ENCODE measurements around the gene FARP2.
"Not testable (repeated sequence)": the region's sequence is repeated elsewhere in the genome, so short reads cannot be mapped to it uniquely, and the experiment has no call there.

FARP2 gene

DNA sequence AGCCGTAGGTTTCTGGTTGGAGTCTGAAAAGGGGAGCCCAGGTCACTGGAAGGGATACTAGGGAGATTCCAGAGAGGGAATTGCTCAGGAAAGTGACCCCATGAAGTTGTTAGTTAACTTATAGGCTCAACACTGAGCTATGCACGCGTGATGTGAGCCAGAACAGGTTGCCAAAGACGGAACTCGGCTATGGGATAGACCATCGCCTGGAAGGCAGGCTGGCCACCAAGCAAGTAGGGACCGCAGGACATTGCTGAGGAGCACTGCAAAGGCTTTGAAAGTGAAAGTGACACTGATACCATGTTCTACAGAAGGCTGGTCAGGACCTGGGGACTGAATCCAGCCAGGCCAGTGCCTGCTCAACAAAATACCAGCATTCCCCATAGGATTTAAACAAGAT is 7.3 kb downstream of the FARP2 start:
- DNase-seq: no peak

DNA sequence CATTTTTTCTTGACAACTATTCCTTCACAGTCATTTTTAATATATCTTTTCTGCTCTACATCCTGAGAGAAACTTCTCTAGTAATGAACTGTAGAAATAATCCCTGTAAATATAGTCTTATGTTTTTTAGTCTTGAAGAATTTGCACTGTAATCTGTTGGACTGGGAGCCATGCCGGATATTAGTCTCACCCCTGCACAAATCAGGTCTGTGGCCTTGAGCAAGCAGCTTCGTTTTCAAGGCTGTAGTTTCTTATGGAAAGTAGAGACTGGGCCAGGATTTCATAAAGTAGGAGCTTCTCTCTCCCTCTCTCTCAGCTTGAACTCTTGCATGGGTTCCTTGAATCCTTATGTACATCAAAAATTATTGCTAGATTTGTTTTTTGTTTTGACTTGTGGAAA is 8.7 kb downstream of the FARP2 start:
- DNase-seq: no peak

DNA sequence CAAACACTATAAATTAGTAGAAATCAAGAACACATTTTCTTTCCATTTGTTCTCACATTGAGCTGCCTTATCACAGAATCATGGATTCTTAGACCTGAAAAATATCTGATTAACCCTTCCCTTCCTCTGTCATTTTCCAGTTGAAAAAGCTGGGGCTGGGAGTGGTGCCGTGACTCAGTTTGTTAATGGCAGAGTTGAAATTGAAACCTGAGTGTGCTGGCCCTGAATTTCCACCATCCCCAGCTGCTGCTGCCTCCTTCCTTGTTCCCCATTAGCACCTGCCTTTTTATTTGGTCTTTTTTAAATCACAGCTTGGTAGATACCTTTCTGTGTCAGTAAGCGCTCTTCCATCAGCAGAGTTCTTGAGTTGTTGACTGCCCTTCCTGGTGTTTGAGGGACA is 10.6 kb downstream of the FARP2 start:
- DNase-seq: no peak

DNA sequence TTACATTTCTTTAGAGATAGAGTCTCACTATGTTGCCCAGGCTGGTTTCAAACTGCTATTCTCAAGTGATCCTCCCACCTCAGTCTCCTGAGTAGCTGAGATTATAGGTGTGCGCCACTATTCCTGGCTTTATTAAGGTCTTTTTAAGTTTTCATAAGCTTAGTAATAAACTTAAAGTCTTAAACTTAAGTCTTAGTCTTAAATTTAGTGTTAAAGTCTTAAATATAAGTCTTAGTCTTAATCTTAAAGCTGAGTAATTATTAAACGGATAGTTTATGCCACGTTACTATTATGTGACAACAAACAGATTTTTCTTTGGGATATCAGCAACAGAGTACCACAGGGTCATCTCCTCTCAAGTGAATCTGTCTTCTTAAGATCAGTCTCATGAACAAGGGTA is 12.6 kb downstream of the FARP2 start:
- DNase-seq: no peak

DNA sequence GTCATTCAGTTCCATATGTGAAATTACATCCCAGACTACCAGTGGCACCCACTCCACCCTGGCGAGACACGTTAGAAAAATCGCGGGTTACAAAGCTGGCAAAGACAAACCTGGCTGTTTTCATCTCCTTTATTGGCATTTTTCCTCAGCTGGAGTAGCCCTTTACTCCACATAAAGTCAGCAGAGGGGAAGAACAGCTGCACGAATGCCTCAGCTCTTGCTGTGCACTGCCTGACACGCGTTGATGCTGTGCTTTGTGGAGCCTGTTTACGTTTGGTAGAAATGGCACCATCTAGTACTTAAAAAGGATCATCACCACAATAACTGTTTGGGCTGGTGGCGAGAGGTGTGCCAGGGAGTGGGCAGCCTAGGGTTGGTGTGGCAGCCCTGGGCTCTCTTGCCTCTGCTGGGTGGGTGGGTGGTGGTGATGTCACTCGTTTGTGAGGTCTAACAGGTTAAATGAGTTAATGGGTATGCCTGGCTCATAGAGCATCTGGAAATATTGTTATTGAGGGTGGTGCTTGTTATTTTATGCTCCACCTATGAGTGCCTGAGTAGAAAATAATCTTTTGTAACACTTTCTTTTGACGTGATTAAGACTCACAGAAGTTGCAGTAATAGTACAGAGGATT is 16.4 kb downstream of the FARP2 start:
- peak in 2 of 51 donors; percentile 7 to 34 for DNase-seq

DNA sequence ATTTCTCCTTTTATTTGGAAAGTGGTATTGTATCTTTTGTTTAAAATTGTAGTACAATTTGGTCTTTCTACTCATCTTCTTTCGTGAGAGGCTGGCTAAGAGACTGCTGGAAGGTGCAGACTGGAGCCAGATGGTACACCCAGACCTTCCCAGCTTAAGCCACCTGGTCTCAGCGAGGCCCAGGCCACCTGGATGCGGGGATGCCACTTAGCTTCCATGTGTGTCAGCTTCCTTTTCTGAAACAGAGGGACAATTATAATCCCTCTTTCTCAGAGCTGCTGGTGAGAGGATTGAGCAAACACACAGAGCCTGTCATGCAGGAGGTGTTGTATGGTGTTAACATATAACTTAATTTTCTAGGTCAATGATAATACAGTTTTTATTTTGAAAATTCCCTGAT is 17.4 kb downstream of the FARP2 start:
- no peak for DNase-seq

DNA sequence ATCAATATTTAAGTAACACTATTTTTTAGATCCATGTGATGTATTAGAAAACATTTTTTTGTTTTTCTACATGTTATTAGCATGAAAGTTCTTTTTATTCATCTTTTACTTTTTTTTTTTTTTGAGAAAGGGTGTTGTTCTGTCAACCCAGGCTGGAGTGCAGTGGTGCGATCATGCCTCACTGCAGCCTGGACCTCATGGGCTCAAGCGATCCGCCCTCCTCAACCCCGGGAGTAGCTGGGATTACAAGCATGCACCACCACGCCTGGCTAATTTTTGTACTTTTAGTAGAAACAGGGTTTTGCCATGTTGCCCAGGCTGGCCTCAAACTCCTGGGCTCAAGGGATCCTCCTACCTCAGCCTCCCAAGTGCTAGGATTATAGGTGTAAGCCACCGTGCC is 17.8 kb downstream of the FARP2 start:
- DNase-seq: not testable (repeated sequence)

DNA sequence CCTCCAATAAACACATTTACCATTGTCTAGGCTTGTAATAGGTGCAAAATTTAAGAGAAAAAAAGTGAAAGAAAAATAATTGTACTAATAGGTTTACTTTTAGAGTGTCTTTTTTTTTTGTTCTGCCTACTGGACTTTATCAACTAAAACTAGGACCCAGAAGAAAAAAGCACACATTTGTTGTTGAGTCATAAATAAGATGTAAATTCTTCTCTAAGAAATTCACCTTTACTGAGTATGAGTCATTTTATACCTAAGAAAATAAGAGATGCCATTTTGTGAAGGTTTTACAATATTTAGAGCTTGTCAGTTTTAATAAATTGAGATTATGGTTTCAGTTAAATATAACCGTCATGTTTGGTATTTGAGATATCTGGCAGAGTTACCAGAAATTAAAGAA is 19.2 kb downstream of the FARP2 start:
- DNase-seq: no peak

DNA sequence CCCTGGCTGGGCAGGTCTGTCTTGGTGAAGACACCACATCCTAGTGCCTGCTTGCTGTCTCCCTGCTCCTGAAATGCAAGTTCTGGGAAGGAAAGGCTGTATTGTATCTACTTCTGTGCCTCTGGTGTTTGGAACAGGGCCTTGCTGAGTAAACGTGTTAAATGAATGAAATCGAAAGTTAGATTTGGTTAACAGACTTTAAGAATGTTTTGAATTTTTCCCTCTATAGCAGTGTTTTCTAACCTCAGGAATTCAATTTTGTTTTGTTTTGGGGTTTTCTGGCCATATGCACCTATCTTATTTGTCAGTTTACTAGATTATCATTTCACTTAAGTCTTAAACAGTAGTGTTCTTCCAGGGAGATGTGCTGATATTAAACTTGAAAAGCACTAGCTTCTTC is 20.7 kb downstream of the FARP2 start:
- no peak for DNase-seq

DNA sequence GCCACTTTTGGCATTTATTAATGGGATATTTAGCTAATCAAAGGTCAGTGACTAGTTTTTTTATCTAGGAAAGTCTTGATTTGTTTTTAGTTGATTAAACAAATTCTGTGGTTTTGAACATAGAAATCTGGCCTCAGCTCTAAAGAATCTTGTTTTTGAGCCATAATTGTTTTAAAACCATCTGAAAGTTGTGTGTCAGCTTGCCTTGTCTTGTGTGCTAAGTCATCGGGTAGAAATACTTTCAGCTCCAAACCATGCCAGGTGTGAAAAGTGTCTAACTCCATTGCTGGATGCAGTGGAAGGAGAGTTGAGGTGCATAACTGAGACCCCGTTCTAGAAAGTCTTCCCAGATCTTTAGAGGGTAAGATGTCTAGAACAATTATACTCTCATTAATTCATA is 22.7 kb downstream of the FARP2 start:
- DNase-seq: no peak

DNA sequence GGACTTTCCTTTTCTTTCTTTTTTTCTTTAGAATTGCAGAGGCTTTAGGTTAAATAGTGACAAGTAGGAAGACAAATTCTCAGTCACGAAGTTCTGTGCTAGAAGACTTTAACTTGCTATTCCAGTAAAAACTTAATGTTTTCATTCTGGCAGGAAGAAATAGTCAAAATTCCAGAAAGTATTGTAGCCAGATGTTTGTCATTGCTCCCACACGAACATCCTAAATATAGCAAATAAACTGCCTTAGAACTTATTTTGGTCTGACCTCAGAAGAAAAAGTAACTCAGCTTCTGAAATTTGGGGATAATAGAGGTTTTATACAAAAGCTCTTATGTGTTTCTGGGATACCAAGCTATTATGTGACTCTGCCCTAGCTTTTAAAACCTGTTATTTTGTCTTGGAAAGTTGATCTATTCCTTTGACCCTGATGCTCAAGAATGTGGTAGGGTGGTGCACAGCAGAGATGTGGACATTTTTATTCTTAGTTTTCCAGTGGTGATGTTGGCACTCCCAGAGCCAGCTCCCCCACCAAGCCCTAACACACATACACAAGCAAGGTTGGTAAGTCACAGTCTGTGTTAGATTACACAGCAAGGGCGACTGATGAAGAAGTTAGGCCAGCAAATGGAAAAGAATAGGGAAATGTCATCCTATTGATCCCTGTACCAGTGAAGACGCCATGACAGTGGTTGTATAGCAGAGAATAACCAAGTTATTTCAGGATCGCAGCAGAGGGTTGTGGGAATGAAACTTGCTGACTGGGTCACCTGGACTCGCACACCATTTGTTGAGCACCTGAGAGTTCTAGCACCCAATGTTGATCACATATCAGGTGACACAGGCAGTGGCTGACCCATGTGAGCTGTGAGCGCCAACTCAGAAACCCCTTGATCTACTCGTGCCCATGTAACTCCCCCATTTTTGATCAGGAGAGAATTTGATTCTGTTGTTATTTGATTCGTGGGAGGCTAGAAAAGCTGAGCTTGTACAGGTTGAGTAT is 23.7 kb downstream of the FARP2 start:
- DNase-seq: no peak

DNA sequence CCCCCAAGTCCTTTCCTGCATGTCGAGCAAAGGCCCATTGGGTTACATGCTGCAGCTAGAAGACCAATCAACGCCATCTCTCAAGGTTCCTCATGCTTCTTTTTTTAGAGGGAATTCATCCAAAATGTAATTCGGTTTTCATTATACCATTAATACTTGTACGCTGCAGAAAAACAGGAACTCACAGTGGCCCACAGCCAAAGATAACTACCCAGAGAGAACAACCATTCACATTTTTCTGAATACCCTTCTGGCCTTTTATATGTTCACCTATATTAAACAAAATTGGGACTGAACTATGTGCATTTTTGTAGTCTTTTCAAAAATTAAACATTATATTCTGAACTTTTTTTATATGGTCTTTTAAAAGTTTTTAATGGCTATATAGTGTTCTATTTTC is 25.8 kb downstream of the FARP2 start:
- DNase-seq: no peak

DNA sequence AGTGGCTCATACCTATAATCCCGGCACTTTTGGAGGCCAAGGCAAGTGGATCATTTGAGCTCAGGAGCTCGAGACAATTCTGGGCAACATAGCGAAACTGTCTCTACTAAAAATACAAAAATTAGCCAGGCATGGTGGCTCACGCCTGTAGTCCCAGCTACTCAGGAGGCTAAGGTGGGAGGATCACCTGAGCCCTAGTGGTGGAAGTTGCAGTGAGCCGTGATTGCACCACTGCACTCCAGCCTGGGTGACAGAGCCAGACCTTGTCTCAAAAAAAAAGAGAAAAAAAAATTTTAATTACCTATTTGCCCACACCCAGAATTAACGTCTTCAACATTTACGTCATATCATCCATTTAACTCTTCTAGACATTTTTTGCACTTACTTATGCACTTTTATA is 29.4 kb downstream of the FARP2 start:
- not testable (repeated sequence) for DNase-seq

DNA sequence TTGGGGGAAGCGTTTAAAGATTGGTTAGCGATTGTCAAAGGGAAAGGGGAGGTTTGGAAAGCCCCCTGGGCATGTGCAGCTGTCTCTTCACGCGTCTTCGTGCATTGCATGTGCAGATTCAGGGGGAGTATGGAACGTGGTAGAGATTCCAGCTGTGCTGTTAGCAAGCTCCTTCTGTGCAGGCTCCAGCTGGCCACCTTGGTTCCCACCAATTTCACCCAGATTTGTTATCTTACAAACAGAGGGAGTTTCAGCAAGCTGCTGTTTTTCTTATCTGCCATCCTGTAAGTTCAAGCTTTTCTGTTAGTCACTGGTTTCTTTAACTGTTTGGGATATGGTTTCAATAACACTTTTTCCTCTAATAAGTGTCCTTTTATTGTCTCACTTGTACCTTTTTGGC is 30.4 kb downstream of the FARP2 start:
- DNase-seq: no peak

DNA sequence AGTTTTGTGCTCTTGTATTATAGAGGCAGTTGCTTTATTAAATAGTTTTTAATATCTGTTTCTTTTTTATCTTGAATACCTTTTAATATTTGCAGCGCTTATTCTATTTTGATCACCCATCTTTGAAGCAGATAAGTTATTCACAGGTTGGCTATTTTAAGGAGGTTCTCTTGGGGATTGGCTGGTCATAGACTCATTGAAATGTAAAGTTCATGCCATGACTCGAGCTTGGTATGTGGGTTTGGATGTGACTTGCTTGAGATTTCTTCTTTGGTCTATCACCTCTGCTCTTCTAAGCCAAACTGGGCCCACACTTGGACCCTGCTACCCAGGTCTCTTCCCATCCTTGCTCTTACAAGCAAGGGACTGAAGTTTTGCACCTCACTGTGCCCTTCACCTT is 33.6 kb downstream of the FARP2 start:
- no peak for DNase-seq

DNA sequence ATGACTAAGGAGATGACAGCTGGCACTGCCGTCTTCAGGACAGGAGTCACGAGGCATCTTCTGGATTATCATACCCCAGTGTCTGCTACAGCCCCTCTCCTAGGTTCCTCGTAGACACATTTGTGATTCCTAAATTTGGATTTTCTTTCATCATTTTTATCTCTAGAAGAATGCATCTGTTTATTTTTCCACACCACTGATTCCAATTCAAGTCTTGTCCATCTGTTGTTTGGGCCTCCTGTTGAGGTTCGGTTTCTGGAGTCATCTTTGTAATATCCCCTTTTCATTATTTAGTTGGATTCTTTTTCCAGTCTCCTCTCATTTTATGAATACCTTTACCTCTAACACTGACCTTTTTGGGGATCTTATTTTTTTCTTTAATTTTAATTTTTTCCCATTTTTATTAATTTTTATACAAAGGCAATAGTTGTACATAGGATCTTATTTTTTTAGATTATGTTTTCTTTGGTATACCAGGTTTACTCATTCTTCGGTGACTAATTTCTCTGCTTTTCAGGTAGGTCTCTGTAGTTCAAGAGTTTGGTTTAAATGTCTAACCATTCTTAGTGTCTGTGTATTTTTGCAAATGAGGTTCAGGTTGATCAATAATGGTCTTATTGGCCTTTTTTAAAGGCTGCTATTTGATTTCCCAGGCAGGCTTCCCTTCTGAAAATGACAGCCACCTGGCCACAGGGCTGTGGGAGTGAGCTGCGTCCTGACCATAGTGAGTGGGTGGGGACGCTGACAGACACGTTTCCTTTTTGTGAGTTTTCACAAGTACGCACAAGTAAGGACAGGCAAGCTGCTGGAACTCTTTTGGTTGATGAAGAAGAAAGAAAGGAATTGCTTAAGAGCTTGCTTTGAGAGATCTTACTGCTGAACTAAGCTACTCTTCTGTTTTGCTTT is 34.5 kb downstream of the FARP2 start:
- DNase-seq: no peak

DNA sequence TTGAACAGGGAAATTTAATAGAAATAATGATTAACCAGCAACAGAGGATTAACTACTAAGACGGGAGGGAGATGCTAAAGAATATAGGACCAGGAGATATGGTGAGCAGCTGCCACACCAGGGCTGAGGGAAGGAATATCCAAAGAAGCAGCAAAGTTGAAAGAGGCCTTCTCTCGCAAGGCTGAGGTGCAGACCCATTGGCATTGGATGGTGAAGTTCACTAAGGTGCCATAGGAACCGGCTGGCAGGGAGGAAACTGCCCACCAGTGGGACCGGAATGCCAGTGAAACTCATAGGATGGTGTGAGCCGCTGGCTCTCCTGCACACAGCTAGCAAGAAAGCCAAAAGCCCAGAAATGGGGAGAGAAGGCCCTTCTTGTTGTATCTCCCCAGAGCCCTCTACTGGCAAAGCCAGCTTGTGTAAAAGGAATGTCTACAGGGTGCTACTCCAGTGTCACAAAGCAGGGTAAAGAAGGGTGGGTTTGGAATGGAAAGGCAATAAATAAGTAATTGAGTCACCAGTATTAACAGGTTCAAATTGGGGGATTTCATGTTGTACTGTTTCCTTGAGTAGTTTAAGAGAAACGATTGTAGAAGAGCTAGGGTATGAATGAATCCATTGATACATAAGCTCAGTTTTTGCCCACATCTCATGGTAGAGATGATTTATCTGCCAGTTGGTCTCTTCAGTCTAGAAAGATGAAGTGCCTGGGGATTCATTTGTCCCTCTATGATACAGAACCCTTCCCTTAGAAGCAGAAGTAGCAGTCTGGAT is 36.0 kb downstream of the FARP2 start:
- peak in 11 of 51 donors; percentile 24 to 57 (median 38) for DNase-seq

DNA sequence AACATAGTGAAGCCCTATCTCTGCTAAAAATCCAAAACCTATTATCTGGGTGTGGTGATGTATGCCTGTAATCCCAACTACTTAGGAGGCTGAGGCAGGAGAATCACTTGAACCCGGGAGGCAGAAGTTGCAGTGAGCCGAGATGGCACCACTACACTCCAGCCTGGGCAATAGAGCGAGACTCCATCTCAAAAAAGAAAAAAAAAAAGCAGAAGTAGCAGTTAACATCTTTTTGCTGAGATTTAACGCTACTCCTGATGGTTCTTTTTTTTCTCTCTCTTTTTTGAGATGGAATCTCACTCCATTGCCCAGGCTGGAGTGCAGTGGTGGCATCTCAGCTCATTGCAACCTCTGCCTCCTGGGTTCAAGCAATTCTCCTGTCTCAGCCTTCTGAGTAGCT is 36.7 kb downstream of the FARP2 start:
- DNase-seq: not testable (repeated sequence)

DNA sequence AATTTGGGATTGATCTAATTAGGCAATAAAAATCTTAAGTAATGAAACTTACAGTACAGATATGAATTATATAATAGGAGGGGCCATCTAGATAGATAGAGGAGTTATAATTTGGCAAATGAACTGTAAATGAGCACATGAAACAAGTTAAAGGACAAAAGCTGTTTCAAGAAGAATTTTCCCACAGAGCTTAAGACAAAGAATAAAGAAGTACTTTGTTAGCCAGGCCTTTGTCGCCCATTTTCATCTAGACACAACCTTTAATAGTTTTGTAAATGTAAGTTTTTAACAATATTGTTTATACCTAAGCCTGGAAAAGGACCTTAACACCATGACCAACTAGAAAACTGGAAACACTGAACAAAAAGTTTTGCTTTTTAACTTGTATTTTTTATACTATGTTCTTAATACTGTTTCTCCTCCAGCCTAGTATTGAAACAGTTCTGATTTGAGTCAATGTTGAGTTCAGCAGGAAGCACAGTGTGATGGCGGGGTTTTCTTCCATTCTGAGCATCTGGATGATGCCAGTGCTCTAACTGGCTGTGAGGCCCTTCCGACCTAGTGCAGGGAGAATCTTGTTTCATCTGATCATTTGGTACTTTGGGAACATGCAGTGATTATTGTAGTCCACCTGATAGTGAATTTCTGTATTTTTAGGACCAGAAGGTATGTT is 37.6 kb downstream of the FARP2 start:
- no peak for DNase-seq

DNA sequence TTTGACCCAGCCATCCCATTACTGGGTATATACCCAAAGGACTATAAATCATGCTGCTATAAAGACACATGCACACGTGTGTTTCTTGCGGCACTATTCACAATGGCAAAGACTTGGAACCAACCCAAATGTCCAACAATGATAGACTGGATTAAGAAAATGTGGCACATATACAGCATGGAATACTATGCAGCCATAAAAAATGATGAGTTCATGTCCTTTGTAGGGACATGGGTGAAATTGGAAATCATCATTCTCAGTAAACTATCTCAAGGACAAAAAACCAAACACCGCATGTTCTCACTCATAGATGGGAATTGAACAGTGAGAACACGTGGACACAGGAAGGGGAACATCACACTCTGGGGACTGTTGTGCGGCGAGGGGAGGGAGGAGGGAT is 40.7 kb downstream of the FARP2 start:
- not testable (repeated sequence) for DNase-seq

Measured in hypothalamus (tissue), 51 donors.